Measurements from ENCODE around the gene CCDC192.

GRCh38 chr5:127887282-127887681 is 184.1 kb downstream of the CCDC192 start:
- TF ChIP-seq TAF1 (IDR thresholded peaks at IDR 0.05; ENCODE audit: low read depth, low read length) (no peak), POLR2AphosphoS5 (IDR thresholded peaks at IDR 0.05; ENCODE audit: low read depth, low read length) (no peak), POLR2A (IDR thresholded peaks at IDR 0.05; ENCODE audit: low read depth, low read length) (no peak)
